Central memory CD4-positive, alpha-beta T cell (primary cell): ENCODE data around the gene GRIN3A.
"Not testable (repeated sequence)": the region's sequence is repeated elsewhere in the genome, so short reads cannot be mapped to it uniquely, and the experiment has no call there.

Experiments used
- DNase-seq: peaks from one replicate; pipeline ENCODE4 v3.0.0; 2022

The GRIN3A gene

GRCh38 chr9:101574731-101575333 lies 163.6 kb downstream of the GRIN3A start:
- DNase-seq = no peak

DNA sequence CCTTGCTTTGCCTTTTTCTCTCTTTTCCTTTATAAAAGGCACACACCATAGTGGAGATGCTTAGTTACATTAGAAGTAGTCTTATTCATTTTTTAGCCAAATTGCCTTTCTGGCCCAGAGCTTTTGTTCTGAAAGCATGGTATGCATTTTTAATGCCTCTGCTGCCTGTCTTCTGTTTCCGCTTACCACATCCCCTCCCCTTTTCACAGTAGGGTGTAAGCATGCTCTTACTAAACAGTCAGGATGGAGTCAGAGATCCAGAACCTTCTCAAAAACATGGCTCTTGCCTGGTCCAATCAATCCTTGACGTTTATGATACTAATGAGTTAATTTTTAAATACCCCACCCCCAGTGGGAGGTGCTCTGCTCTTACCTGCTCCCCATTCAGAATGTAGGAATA lies 166.1 kb downstream of the GRIN3A start:
- no peak for DNase-seq

- no peak for DNase-seq
Observed at GRCh38 chr9:101571114-101571513, 167.3 kb downstream of the GRIN3A start.

- DNase-seq = peak; percentile 70
Observed at GRCh38 chr9:101569741-101570501, 168.5 kb downstream of the GRIN3A start.

DNA sequence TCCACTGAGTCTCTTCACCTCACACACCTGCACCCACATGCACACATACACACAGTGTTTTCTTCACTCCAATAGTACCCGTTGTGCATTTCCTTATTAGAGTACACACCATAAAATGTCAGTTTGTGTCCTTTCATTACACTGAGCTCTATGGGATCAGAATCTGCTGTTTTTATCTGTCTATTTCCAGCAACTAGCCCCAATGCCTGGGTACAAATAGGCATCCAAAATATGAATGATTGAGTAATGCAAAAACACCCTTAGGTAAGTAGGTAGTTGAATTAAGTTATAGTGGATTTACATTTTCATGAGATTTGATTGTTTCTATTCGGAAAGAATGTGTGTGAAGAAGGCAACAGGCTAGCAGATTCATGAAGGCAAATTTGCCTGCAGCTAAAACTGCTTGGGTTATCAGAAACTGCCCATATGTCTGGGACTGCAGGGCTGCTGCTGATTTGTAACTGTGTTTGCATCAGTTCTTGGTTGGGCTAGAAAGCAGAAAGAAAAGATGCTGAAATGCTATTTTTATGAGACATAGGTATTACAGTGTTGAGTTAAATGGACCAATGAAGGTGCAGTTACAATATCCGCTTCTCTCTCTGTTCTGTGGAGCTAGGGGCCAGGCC lies 170.6 kb downstream of the GRIN3A start:
- no peak for DNase-seq

GRCh38 chr9:101566904-101567724 lies 171.3 kb downstream of the GRIN3A start:
- DNase-seq = no peak

- DNase-seq = no peak
Observed at GRCh38 chr9:101564252-101564651, 174.2 kb downstream of the GRIN3A start.

- DNase-seq = no peak
Observed at GRCh38 chr9:101562966-101563365, 175.5 kb downstream of the GRIN3A start.

DNA sequence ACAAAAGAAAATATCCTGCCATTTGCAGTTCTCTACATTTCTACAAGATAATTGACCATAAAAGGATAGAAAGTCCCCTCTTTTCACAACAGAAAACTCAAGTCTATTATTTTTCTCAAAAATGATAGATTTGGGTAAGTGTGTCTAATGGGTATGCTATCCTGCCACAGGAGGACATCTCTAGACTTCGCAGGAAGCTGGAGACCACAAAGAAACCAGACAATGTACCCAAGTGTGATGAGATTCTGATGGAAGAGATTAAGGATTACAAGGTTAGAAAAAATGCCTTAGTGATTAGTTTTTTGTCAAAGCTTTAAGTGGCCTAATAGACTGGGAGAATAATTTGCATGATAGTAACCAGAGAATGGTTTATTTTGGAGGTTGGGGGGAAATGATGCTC lies 176.7 kb downstream of the GRIN3A start:
- peak; percentile 27 for DNase-seq

GRCh38 chr9:101549472-101550098 lies 188.9 kb downstream of the GRIN3A start:
- DNase-seq = not testable (repeated sequence)

- DNase-seq = no peak
Observed at GRCh38 chr9:101543098-101543735, 195.2 kb downstream of the GRIN3A start.

DNA sequence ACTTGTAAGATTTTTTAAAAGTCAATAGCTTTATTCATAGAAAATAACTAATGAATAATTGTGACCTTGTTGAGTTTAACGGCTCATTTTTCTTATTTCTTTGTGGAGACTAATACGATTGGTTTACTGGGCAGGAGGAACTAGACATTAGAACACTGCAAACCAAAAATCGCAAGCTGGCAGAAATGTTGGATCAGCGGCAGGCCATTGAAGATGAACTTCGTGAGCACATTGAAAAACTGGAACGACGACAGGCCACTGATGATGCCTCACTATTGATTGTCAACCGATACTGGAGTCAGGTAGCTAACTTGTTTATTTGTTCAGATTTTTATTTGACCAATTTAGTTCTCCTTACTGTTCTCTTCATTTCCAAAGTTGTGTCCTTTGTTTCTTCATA lies 198.4 kb downstream of the GRIN3A start:
- DNase-seq = no peak

DNA sequence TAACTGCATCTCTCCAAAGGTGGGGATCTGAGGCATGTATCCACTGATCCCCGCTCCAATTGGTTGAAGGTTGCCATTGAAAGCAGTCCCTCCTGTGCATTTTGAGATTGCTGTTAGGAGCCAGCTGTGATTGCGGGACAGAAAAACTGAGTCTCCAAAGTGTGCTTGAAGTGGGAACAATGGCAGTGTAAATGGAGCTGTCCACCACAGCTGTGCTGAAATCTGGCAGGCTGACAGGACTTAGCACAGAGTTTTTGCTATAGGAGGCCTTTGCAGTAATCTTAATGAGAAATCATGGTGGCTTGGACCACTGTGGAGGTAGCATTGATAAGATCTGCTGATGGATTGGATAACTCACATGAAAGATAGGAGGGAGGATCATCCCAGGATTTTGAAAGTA lies 201.5 kb downstream of the GRIN3A start:
- no peak for DNase-seq

- DNase-seq = no peak
Observed at GRCh38 chr9:101536351-101536750, 202.1 kb downstream of the GRIN3A start.

DNA sequence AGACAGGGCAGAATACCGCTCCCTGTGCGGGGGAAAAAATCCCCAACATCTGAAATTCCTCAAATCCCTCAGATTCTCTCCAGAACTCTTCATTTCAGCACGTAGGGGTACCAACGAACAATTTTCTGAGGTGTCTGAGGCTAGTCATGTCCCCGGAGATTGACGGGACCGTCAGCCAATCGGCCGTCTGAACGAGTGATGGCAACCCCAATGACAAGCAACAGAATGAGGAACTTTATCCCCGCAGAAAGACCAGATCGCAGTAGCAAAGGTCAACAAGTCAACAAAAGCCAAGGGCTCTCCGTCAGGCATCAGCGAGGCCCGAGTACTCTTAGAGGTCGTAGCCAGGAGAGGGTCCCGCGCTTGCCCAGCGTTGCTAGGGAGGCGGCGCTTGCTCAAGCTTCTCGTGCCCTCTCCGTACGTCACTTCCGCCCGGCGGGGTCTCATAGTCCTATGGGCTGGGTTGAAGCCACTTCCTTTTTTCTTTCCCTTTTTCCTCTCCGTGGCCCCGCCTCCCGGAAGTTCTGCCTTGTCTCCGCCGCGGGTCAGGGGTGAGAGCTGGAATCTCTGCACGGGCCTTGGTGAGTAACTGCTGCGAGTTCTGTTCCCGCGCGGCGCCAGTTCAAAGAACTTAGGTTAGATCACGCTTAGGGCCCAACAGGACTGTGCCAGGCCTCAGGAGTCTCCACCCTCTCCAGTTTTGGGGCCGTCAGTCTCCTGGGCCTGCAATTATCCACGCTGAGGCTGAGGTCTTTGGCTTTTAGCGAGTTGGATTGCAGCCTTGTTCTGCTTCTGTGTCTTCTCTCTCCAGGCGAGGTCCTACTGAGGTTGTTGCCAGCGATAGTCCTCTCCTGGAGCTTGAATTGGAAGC lies 204.9 kb downstream of the GRIN3A start, which contains the start of gene RNF20:
Gene RNF20, plus strand, starts transcription at position 520 of the 871 bp plus-strand sequence. CDS start 1,571 bp downstream, outside the sequence.
- peak; percentile 99 for DNase-seq

DNA sequence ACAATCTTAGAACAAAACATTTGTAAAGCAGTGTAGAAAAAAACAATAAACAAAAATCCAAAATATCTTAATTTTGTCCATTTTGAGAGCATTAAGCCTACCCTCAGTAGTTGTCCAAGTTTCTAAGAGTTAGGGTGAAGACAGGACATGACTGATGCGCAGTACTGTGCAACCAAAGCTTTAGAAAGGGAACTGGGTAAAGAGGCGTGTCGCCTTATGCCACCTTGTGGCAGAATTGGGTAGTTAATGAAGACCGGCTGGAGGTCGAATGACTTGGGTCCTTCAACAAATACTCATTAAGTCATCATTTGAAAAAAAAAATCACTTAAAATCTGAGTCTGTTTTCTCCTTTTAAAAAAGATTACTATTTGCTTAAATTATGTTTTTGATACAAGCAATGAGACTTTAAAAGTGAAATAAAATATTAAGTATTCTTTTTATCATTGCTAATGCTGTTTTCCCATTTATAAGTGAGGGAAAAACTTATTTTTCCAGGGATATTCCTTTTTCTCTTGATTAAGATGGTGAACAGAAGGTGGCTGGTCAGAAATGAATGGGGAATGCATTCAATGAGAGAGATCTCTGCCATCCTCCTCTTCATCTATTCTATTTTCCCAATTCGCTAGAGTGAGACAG lies 208.3 kb downstream of the GRIN3A start:
- DNase-seq = peak; percentile 59

DNA sequence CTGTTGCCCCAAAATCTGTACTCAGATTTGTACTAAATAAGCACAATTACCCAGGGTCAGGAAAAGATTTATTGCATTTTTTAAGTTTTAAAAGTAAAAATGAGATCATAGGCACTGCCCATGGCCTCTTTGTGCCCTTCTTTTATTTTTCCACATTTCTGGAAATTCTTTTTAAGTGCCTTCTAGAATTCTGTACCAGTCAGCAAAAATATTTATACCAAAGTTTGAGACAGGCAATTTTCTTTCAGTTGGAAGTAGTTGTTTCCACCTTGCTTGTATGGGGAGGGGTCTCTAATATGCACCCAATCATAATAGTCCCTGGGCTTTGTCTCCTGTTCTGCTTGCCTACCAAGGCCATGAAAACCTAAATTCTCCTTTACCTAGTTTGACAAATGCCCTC lies 210.4 kb downstream of the GRIN3A start:
- no peak for DNase-seq

DNA sequence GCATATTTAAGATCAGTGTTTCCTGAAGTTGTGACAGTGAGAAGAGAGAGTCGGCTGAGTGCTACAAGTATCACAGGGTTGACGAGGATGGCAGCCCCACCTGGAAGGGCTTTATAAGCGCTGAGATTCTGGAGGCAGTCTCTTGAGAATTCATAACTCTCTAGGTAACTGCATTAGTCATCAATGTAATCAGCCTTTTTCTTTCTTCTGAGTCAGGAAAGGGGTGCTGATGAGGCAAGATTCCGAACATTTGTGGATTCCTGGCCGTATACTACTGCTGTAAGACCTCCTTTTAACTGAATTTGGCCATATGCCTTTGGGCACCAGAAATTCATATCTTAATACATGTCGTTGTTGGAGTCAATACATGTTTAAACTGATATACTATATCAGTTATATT lies 211.4 kb downstream of the GRIN3A start:
- no peak for DNase-seq

- no peak for DNase-seq
Observed at GRCh38 chr9:101524371-101524770, 214.1 kb downstream of the GRIN3A start.
